Activated CD4-positive, alpha-beta T cell treated with anti-CD3 and anti-CD28 coated beads, Interleukin-10, Interleukin-2, amounts not matched to agents 100 ng/mL and 50 ng/mL, durations not matched to agents 16 hours and 8 hours (primary cell): ENCODE measurements around the gene NUP93.
"Not testable (repeated sequence)": the region's sequence is repeated elsewhere in the genome, so short reads cannot be mapped to it uniquely, and the experiment has no call there.

ENCODE experiments used
- DNase-seq: peaks from one replicate; pipeline ENCODE4 v3.0.0-alpha.2; 2020

The NUP93 gene

DNA sequence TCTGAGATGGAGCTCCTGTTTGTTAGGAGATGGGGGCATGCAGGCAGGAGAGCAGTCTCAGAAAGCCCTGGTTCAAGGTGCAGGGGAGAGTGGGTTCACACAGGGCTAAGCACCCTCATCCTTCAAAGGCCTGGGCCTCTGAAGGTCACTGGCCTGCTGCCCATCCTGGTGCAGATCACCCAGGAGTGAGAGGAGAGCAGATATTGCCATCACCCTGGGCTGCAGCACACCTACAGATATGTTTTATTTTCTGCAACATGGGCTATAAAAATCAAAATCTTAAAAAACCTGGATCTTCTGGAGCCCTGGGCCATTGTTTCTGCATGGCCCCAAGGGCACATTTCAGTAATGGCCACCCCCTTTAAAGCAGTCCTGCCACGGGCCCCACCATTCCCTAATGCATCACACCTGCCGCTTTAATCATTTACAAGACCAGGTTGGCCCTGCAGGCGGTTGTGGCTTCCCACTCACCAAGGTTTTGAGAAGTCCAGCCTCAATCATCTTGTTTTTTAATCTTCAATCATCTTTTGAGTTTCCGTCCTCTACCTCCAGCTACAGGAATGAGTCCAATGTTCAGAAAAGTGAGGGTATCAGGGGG is 20.4 kb upstream of the NUP93 start:
- no peak for DNase-seq

DNA sequence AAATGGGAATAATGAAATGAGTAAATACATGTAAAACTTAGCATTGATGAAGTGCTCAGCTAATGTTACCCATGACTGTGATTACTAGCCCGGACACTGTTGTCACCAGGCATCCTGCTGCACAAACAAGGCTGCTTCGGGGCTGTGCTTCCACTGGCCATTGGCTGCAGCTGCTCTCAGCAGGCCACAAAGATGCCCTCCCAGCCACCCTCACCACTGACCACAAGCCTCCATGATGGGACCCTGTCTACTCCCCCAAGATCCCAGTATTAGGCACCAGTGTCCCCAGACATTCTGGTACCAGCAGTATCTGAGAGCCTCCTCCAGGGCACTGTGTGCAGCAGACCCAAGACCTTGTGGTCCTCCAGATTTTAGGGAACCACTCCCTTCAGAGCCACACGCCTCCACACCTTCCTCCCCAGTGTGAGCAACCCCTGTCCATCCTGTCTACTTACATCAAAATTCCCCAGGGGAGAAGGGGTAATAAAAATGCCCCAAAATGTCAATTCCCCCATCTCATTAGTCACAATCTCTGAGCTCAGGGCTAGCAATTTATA is 19.7 kb upstream of the NUP93 start:
- no peak for DNase-seq

DNA sequence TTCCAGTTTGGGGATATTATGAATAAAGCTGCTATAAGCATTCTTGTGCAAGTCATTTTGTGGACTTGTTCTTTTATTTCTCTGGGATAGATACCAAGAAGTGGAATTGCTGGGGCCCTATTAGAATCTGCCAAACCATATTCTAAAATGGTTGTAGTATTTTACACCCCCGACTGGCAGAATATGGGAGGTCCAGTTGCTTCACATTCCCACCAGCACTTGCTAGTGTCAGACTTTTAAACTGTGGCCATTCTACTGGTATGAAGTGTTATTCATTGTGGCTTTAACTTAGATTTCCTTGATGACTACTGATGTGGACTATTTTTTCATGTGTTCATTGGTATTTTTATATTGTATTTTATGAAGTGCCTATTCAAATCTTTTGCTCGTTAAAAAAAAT is 18.1 kb upstream of the NUP93 start:
- no peak for DNase-seq

- DNase-seq, result no peak
Measured at GRCh38 chr16:56713794-56714193, 16.1 kb upstream of the NUP93 start.

GRCh38 chr16:56715126-56715525 is 14.8 kb upstream of the NUP93 start:
- DNase-seq, result no peak

DNA sequence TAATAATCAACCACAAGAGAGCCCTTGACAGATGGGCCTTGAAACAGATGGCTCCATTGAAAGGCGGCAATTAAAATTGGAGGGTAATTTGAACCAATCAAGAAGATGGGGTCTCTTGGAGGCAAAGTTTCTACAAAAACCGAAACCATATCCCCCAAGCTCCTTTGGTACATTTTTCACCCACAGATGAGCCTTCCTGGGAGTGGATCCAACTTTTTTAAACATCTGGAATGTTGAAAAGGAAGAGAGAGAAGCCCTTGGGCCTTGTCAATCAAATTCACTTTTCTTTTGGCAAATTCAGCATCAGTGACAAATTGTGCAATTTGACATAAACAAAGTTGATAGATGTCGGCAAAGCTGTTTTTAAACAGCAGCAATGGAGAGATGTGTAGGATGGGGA is 13.2 kb upstream of the NUP93 start:
- no peak for DNase-seq

DNA sequence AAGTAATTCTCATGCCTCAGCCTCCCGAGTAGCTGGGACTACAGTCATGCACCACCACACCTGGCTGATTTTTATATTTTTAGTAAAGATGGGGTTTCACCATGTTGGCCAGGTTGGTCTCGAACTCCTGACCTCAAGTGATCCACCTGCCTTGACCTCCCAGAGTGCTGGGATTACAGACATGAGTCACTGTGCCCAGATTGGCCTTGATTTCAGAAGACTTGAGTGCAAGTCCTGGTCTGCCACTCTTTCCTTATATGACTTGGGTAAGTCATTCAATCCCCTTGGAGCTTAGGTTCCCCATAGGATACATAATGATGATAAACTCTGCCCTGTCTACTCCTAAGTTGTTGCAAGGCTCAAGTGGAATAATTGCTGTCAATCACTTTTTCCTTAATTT is 12.4 kb upstream of the NUP93 start:
- not testable (repeated sequence) for DNase-seq

- no peak for DNase-seq
Measured at GRCh38 chr16:56722200-56722842, 7.6 kb upstream of the NUP93 start.

DNA sequence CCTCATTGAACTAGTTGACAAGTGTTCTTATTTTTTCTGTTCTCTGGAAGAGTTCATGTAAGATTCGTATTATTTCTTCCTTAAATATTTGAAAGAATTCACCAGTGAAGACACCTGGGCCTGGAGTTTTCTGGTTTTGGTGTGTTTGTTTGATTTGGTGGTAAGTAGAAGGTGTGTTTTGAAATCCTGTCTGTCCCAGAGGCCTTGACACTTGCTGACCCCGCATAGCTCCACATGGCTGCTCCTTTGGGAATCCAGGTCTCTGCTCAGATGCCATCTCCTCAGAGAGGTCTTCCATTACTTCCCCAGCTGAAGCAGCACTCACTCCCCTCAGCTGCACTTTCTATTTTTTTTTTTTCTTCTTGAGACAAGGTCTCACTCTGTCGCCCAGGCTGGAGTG is 5.7 kb upstream of the NUP93 start:
- no peak for DNase-seq

DNA sequence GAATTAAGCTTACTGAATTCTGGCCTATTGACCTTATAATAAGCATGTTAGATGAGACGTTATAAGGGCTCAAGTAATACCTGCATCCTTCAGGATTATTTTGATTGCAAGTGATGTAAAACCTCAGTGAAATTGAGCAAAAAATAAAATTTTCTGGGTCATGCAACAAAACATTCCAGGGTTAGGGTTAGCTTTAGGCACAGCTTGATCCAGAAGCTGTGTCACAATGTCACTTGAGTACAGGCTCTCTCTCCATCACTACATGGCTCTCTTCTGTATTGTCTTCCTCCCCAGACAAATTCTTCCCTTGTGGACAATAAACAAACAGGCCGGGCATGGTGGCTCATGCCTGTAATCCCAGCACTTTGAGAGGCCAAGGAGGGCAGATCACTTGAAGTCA is 3.6 kb upstream of the NUP93 start:
- no peak for DNase-seq

- DNase-seq, result no peak
Measured at GRCh38 chr16:56726926-56727325, 3.0 kb upstream of the NUP93 start.

- DNase-seq, result no peak
Measured at GRCh38 chr16:56728027-56728426, 1.9 kb upstream of the NUP93 start.

GRCh38 chr16:56728980-56729734 is 772 bp upstream of the NUP93 start:
- no peak for DNase-seq

GRCh38 chr16:56732366-56732765 is 2.4 kb downstream of the NUP93 start:
- no peak for DNase-seq

DNA sequence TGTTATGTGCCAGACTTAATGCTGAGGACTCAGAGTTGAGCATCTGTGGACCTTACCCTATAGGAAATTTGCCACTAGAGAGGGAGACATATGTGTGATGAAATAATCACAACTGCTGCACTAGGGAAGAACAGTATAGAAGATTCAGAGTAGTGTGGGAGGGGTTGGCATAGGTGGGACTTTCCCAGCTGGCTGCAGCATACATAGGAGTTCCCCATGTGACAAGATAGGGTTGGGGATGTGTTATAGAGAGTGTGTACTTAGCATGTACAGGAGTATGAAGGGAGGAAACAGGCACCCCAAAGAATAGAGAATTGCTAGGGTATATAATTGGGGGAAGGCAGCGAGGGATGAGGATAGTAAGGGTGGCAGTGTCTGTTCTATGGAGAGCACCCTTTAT is 2.9 kb downstream of the NUP93 start:
- peak; percentile 52 for DNase-seq

DNA sequence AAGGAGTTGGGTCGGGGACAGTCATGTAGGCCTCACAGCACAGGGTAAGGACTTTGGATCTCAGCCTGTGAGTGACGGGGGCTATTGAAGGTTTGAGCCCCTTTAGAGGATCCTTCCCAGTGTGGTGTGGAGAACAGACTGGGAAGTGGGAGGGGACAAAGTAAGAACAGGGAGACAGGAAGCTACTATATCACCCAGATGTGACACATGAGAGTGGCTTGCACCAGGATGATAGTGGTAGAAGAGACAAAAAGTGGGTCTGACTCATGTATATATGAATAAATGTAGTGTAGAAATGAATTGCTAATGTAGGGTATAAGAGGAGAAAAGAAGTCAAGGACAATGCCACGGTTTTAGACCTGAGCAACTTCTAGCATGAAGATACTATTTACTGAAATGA is 4.5 kb downstream of the NUP93 start:
- peak; percentile 17 for DNase-seq

DNA sequence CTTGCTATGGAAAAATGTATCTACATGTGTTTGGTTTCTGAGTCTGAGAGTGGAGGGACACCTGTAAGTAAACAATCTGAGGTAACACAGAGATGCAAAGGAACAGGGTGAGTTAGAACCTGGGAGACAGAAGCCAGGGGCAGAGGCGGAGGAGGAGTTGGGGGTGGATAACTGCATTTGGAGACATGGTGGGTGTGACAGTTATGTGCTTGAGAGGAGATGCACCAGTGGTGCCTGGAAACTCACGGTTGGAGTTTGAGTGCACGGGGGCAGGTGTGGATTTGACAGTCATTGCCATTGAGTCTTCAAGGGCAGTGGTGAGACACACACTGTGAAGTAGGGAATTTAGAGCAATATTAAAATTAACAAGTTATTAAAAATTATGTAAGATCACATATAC is 6.5 kb downstream of the NUP93 start:
- DNase-seq, result no peak

- no peak for DNase-seq
Measured at GRCh38 chr16:56737539-56737938, 7.6 kb downstream of the NUP93 start.

DNA sequence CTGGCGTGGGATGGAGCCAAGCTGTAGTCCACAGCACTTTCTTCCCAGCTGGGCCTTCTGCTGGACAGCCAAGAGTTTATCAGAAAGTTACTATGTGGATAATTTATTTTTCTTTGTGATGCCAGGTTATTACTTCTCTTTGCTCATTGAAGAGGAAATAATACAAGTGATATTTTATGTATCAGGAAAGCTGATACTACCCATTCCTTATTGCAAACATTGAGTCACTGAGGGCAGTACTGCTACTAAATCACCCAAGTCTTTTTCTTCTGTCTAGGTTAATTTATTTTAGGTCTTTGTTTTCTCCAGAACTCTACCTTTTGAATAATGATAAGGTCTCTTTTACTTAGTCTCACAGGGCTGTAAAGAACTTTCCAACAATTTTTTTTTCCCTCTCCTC is 8.3 kb downstream of the NUP93 start:
- DNase-seq, result no peak

- not testable (repeated sequence) for DNase-seq
Measured at GRCh38 chr16:56739378-56739777, 9.4 kb downstream of the NUP93 start.

GRCh38 chr16:56741399-56741798 is 11.5 kb downstream of the NUP93 start:
- DNase-seq, result no peak

DNA sequence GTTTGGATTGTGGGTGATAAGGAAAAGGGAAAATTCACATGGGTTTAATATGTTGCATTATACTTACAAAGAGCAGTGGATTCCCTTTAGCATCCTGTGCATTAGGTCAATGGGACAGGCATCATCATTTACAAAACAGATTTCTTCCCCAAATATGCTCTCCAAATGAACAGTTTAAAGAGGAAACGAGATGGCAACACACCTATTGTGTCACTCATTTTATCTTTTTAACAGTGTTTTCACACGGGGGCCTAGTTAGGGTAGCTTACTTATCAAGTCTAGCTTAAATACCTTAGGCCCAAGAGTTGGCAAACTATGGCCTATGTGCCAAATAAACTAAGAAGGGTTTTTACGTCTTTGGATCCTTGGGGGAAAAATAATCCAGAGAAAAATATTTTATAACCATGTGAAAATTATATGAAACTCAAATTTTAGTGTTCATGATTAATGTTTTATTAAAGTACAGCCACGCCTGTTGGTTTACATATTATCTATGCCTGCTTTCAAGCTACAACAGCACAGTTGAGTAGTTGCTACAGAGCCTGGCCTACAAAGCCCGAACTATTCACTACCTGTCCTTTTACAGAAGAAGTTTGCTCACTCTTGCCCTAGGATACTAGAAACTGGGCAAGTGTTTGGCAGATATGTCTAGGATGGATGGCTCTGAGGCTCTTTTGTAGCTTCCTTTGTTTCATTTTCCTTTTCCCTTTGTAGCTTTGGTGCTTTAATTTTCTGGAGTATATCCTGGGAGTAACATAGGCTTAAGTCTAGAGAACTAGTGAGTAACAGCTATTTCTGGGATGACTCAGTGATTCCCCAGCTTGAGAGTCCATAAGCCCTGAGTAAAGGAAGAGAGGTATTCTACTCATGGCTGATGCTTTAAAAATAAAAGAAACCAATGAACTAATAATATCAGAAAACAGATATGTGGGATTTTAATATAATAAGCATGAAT is 12.4 kb downstream of the NUP93 start:
- DNase-seq, result no peak

- no peak for DNase-seq
Measured at GRCh38 chr16:56743840-56744239, 13.9 kb downstream of the NUP93 start.
